Measurements from ENCODE around the gene STIM1.
"Not testable (repeated sequence)": the region's sequence is repeated elsewhere in the genome, so short reads cannot be mapped to it uniquely, and the experiment has no call there.

The STIM1 gene

GRCh38 chr11:4127357-4127756 lies 271.9 kb downstream of the STIM1 start:
- DNase-seq = no peak

DNA sequence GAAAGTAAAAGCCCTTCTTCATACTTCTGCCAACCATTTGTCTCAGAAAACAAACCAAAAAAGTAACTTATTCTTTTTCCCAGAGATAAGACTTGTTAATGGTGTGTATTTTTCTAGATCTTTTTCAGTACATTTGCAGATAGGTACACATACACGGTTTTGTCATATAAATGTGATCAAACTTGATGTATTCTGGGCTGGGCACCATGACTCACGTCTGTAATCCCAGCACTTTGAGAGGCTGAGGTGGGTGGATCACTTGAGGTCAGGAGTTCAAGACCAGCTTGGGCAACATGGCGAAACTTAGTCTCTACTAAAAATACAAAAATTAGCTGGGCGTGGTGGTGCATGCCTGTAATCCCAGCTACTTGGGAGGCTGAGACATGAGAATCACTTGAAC lies 274.8 kb downstream of the STIM1 start:
- not testable (repeated sequence) for DNase-seq

GRCh38 chr11:4134806-4135205 lies 279.3 kb downstream of the STIM1 start:
- peak in 1 of 2 experiments; percentile 15 for DNase-seq

- DNase-seq = no peak
Measured at GRCh38 chr11:4138497-4138896, 283.0 kb downstream of the STIM1 start.

GRCh38 chr11:4140067-4140636 lies 284.7 kb downstream of the STIM1 start:
- no peak for DNase-seq

All from SW 1271 (cell line).